HUDEP-2 (cell line): ENCODE data around the gene UFM1.
"Not testable (repeated sequence)": the region's sequence is repeated elsewhere in the genome, so short reads cannot be mapped to it uniquely, and the experiment has no call there.

Experiments used
- DNase-seq, 76 experiments: peaks; one replicate each; lab custom pipeline; 2025; ENCODE audit not compliant: unreplicated experiment in 76 of 76; lab: John Stamatoyannopoulos, UW

Gene UFM1

GRCh38 chr13:38349390-38350113 lies at the start of gene UFM1:
TSS of gene UFM1 (plus strand) at chr13:38349851. CDS start at chr13:38349920, 69 bp downstream.
- peak; percentile 24 to 92 (median 84) for DNase-seq

- no peak for DNase-seq
These were observed 48.4 kb upstream of the UFM1 start for GRCh38 chr13:38301236-38301635.

GRCh38 chr13:38303816-38304320 lies 45.8 kb upstream of the UFM1 start:
- no peak for DNase-seq

- DNase-seq: no peak
These were observed 40.9 kb upstream of the UFM1 start for GRCh38 chr13:38308736-38309135.

- no peak for DNase-seq
These were observed 40.3 kb upstream of the UFM1 start for GRCh38 chr13:38309397-38309796.

- DNase-seq: not testable (repeated sequence)
These were observed 38.5 kb upstream of the UFM1 start for GRCh38 chr13:38311175-38311574.

GRCh38 chr13:38316129-38316528 lies 33.5 kb upstream of the UFM1 start:
- DNase-seq: no peak

- no peak for DNase-seq
These were observed 28.0 kb upstream of the UFM1 start for GRCh38 chr13:38321654-38322053.

- DNase-seq: no peak
These were observed 24.2 kb upstream of the UFM1 start for GRCh38 chr13:38325426-38325825.

- DNase-seq: no peak
These were observed 21.0 kb upstream of the UFM1 start for GRCh38 chr13:38328699-38329098.

GRCh38 chr13:38334845-38335244 lies 14.8 kb upstream of the UFM1 start:
- no peak for DNase-seq

- DNase-seq: no peak
These were observed 11.6 kb upstream of the UFM1 start for GRCh38 chr13:38338089-38338488.

- DNase-seq: no peak
These were observed 9.0 kb upstream of the UFM1 start for GRCh38 chr13:38340624-38341023.

GRCh38 chr13:38341149-38341692 lies 8.4 kb upstream of the UFM1 start:
- peak in 65 of 76 experiments; percentile 0 to 81 (median 40) for DNase-seq

GRCh38 chr13:38346764-38347163 lies 2.9 kb upstream of the UFM1 start:
- no peak for DNase-seq

- DNase-seq: peak in 4 of 76 experiments; percentile 6 to 27 (median 18)
These were observed 726 bp upstream of the UFM1 start for GRCh38 chr13:38348861-38349389.

GRCh38 chr13:38350114-38350617 lies 515 bp downstream of the UFM1 start:
- peak in 58 of 76 experiments; percentile 5 to 63 (median 35) for DNase-seq

- DNase-seq: no peak
These were observed 6.0 kb downstream of the UFM1 start for GRCh38 chr13:38355595-38356119.

- DNase-seq: no peak
These were observed 9.0 kb downstream of the UFM1 start for GRCh38 chr13:38358684-38359083.

- no peak for DNase-seq
These were observed 12.1 kb downstream of the UFM1 start for GRCh38 chr13:38361542-38362262.

- no peak for DNase-seq
These were observed 13.6 kb downstream of the UFM1 start for GRCh38 chr13:38363219-38363618.
